GM19438 (cell line): ENCODE data around the gene LMAN1L.

ENCODE experiments used
- ATAC-seq: cut with Tn5 transposase; IDR thresholded peaks from one replicate; pipeline ENCODE4 v1.9.1; 2021; ENCODE audit warnings: low read depth; ENCODE audit not compliant: unreplicated experiment

The LMAN1L gene

DNA sequence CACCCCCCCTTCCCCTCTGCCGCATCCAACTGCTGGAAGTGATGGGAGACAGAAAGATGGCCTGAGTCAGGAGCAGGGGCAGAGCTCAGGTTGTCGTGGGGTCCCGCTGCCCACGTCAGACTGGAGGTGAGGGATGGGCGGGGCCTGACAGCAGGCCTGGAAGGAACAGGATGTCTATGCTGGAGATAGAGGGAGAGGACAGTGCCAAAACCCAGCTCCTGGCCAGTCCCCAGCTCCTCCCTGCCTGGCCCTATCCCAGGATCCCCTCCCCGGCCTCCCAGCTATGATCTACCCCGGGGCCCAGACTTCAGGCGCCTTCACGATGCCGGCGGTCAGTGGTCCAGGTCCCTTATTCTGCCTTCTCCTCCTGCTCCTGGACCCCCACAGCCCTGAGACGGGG is at the start of gene LMAN1L:
LMAN1L (plus strand) TSS at position 303 of the 400 bp plus-strand sequence; CDS start at position 323, 20 bp downstream.
- ATAC-seq: no peak

DNA sequence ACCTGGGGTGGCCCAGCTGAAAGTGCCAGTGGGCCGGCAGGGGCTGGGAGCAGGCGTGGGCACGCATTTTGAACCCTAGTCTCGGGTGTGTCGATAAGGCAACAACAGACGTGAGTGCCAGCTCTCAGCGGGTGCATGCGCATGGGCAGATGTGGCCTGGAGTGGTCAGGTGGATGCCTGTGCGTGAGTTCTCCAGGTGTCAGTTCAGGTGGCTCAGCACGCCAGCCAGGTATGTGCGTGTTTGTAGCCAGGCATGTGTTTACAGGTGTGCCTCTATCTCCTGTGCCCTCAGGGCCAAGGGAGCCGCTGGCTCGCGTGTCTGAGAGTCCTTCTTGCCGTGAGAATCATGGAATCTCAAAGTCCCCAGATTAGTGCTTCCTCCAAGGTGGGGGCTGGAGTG is 49.2 kb upstream of the LMAN1L start:
- ATAC-seq: no peak

DNA sequence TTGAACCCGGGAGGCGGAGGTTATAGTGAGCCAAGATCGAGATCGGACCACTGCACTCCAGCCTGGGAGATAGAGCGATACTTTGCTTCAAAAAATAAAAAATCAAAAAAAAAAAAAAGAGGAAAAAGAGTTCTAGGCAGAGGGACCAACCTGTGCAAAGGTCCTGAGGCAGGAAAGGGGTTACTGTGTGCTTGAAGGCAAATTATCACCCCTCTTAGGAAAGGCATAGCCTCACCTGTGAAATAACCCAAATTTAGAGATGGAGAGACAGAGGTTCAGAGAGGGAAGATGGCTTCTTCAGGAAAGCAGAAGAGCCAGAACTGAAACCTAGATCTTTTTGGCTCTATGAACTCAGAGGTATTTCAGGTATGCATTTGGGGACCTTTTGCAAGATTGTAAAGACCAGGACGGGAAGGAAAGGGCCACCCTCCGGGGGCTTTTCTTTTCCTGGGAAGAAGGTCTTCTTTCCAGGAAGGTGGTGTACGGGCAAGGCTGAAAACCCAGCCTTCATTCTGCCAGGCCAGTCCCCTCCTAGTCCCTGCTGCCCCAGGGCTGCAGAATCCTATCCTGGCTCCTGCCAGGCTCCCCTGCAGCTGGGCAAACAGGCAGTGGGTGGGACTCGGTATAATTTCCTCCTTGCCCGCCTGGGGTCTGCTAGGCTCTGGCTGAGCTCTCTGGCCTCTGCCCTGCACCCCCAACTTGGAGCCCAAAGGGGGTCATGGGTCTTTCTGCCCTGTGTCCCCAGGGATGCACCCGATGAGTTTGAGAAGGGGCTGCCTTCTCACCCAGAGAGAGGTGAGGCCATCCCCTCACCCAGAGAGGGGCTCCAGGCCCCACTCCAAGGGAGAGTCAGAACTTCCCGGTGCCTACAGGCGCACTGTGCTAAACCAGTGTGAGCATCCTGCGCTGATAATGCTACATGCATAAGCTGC is 45.2 kb upstream of the LMAN1L start:
- no peak for ATAC-seq

DNA sequence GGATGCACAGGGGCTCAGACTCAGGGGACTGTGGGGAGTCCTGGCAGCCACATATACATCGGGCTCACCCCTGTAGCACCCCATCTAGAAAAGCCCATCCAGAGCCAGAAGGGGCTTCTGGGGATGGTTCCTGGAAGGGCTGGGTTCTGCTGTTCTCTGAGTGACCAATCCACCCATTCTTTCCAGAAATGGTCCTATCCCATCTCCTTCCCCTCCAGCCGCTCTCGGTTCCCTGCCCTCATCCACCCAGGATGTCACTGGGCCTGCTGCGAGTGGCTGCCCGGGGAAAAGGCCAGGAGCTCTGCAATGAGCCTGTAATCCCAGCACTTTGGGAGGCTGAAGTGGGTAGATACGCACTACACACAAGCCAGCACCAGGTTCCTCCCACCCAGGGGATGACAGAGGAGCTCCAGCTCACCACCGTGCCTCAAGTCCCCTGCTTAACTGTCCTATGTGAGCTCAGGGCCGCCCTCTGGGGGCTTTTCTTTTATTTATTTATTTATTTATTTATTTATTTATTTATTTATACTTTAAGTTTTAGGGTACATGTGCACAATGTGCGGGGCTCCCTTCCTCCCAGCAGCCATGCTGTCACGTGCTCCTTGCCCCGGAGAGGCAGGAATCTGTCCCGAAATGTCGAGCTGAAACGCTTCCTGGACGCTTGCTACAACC is 44.4 kb upstream of the LMAN1L start:
- no peak for ATAC-seq

DNA sequence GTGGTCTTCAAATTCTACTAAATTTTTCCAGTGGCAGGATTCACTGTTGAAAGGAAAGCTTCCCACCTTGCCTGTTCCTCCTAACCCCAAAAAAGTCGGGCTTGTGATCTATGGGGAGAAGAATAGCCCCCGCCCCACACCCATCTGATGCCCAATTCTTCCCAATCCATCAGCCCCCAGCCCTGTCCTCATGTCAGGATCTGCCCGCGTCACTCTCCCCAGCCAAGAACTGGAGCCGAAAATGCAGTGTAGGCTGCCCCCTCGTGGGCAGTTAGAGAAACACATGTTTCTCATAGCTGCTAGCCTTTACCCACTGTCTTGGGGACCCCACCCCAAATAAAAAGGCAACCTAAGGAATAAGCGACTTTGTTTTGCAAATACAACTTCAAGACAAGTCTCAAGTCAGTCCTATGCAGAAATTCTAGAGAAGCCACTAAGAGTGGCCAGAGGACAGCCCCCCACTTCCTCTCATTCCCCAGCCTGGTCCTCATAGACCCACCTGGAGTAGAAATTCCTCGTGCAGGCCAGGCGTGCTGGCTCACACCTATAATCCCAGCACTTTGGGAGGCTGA is 43.8 kb upstream of the LMAN1L start:
- no peak for ATAC-seq

DNA sequence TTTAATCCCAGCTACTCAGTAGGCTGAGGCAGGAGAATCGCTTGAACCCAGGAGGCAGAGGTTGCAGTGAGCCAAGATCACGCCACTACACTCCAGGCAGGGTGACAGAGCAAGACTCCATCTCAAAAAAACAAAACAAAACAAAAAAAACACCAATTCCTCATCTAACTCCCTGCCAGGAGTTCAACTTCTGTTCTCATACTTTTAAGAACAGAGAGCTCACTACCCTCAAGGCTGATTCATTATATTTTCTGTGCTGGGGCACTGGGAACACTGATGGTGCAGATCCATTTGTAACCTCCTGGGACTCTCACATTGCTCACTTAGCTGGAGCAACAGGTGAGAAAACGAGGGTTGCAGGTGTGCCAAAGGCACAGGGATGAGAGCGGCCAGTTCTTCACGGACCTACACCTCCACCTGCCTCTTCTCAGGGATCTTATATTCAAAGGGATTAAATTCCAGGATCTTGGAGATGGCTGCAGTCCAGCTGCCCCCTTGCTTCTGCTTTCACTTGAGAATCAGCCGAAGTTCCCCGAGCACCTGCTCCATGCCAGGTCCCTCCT is 43.1 kb upstream of the LMAN1L start:
- no peak for ATAC-seq

DNA sequence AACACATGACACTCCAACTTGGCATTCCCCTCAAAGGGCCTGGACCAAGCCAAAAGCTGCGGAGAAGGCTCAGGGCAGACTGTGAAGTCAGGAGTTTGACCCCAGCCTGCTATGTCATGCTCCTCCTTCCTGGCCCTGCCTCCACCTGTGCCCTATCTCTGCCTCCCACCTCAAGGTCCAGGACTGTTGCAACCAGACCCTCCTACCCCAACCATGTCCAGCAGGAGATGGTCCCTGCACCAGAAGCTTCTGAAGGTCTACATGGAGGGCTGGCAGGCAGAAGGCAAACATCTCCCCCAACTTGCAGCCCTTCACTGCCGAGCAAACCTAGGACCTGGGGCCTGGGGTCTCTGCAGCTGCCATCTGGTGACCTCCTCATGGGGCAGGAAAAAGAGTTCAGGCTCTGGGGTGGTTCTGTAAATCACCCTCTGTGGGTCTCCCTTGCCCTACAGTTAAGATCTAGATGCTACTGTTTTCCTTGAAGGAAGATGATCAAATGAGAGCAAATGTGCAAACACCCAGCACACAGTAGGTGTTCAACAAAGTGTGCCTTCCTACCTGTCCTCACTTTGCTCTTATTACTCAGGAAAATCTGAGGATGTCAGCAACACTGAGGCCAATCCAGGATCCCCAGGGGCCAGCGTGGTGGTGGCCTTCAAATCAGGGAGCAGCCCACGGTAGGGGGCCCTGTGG is 42.3 kb upstream of the LMAN1L start:
- ATAC-seq: no peak

DNA sequence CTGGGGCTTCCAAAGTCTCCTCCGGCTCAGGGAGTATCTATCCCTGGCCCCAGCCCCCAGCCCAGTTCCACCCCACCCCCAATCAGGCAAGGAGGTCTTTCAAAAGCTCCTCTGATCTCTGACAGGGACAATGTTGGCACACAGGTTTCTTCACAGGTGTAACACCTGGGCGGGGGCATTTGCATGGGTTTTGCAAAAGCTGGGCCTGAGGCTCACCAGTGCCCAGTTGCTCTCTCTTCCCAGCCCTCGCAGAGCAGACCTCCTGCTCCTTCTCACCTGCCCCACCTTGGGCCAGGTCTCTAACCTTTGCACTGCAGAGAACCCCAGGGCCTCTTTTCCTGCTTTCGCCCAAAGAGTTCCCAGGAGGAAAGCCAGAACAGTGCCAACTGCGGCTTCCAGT is 39.3 kb upstream of the LMAN1L start:
- ATAC-seq: no peak

DNA sequence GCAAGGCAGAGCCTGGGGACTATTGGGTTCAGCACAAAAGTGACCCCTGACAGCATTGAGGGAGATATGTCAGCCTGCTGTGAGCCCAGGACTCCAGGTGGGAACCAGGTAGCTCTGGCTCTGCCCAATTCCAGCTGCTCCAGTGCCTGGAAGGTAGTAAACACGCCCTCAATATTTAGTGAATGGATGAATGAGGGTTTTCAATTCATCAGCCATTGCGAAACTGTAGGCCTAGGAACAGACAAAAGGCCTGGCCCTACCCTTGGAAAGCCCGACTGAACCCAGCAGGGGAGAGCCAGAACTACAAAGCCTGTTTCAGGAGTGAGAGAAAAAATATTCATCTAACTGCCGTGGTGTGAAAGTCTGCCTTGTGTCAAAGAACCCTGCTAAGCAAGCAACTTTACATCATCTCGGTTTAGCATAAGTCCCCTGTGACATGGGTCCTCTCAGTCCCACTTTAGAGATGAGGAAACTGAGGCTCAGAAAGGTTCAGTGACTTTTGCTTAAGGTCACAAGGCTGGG is 38.8 kb upstream of the LMAN1L start:
- no peak for ATAC-seq

DNA sequence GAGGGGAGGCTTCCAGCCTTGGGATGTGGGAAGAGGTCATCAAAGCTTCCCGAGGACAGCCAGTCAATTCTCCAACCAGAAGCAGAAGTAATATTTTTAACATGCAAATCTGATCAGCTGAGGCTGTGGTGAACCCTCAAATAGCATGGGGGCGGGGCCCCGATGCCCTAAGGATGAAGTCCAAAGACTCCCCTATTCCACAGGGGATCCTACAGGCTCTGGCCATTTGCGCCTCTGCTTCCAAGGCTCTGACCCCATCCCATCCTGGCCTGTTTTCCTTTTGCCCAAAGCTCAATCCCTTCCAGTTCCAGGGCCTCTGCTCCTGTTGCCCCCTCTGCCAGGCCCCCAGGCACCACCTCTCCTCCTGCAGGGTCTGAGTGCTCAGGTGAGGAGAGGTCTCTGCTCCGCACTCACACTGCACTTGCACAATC is 37.5 kb upstream of the LMAN1L start:
- ATAC-seq: no peak

DNA sequence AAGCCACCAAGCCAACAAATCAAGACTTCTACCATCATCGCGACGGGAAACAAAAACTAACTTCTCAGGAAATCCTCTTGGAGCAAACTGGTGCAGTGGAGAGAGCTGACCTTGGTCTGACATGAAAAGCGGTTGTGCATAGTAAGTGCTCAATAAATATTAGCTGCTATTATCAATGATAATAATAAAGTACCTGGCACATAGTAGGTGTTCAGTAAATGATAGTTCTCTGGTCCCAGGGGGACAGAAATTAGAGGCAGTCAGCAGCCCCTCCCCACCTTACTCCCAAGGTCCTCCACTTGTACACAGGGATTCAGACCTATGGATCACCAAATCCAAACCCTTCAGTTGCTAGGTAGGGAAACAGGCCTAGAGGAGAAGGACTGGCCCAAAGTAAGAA is 36.7 kb upstream of the LMAN1L start:
- no peak for ATAC-seq

DNA sequence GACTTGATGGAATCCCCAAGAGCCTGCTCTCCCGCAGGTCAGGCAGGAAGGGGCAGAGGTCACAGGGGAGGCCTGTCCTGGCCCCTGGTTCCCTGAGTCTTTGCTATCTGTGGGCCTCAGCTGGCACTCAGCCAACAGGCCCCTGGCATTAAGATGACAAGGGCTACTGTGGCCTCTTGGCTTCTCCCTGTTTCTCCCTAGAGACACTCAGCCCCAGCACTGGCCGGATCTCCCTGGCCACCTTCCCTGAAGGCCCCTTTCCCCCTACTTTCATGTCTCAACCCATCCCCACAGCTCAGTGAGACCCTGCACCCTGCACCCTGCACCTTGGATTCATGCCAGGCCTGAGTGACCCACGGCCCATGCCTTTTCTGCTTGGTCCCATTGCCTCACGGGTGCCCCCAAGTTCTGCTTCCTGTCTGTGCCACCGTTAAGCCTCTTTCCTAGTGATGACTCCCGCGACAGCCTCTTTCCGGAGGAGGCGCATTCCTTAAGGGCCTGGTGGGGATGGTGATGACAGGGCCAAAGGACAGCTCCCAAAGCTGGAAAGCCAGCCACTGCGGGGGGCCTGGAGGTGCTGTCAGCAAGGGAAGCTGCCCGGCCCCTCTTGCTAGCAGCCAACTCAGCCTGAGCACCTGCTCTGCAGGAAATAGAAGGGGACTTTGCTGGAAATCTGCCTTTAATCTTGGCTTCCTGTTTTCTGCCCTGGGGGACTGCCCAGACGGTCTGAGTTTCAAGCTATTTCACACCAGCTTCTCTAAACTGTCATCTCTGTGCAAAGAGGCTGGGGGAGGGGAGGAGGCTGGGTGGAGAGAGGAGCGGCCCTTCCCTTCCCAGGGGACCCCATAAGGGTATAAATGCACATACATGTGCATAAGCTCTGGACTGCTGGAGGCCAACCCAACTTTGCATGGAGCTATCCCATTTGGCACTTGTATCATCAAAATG is 35.5 kb upstream of the LMAN1L start:
- no peak for ATAC-seq

DNA sequence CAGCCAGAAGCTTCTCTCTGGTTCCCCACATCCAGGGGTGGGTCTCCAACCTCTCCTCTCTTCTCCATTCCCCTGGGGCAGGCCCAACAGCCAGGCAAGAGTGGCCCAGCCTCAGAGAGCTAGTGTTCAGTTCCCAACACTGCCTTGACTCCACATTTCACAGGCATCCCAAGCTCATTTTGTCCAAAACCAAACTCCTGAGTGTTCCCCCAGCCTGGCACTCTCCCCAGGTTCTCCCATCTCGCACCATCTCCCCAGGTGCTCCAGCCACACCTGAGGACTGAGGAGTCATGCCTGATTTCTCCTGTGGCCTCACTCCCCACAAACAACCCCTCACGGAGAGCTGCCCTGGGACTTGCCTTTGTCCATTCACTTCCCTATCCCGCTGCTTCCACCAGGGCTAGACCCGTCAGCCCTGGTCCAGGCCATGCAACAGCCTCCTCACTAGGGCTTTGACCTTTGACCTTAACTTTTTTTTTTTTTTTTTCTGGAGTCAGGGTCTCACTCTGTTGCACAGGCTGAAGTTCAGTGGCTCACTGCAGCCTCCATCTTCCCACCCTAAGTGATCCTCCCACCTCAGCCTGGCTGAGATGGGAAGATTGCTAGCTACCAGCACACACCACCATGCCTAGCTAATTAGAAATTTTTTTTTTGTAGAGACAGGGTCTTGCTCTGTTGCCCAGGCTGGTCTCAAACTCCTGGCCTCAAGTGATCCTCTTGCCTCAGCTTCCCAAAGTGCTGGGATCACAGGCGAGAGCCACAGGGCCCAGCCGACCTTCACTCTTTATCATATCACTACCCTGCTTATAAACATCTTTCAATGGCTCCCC is 34.7 kb upstream of the LMAN1L start:
- no peak for ATAC-seq

DNA sequence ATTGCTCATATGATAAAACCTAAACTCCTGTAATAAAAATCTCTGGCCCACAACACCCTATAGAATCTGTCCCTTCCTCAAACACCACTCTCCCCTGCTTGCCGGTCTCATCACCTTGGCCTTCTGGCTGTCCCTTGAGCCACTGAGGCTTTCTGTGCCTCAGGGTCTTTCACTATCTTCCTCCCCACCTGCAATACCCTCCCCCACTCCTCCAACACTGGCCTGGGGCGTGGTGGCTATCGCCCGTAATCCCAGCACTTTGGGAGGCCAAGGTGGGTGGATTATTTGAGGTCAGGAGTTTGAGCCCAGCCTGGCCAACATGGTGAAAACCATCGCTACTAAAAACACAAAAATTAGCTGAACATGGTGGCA is 34.0 kb upstream of the LMAN1L start:
- ATAC-seq: no peak

DNA sequence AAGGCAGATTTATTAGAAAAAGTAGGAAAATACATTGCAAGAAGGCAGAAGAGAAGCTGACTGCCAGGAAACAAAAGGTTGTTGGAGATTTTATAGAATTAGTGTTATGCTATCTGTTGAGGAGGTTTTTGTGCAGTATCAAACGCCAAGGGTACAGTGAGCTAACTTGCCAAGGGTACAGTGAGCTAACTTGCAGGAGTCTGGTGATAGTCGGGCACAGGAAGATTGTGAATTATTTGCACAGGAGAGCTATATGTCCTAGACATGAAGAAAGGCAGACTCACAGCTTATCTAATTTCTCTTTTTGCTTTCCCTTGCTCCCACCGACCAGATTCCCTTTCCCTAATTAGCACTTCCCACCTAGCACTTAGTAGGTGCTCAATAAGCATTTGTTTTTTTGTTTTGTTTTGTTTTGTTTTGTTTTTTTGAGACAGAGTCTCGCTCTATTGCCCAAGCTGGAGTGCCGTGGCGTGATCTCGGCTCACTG is 33.4 kb upstream of the LMAN1L start:
- ATAC-seq: no peak

DNA sequence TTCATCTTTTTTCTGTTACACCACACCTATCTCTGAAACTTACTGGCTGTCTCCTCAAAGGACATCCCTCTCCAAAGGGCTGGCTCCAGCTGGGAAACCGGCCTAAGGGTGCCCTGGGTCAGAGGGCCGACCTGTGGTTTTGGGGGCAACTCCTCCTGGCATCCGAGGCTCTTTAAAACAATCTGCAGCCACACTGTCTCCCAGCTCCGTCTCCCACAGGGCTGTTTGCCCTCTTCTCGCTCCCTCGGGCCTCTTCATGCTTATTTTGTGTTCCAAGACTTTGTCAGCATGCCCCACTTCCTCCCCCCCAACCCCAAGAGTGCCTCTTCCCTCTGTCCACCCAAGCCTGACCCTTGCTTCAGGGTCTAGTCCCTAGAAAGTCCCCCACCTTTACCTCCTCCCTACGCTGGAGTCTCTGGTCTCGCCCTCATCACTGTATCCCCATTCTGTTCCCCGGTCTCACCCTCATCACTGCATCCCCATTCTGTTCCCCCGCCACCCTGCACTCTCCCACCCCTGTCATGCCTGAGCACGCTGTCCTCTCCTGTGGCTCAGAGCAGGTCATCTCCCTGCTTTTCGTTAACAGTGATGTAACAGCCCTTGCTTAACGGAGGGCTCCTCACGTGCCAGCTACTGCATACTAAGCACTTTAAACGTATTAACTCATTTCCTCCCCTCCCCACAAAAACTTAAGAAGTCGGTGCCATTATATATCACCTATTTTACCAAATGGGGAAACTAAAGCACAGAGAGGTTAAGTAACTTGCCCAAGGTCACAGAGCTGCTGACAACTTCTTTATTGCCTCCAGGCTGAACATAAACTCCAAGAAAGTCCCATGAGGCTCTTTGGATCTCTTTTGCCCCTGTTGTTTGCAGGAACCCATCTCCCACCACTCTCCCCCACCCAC is 31.9 kb upstream of the LMAN1L start:
- no peak for ATAC-seq
